ENCODE data around the gene AKR1B15. TPM values are rescaled to one million over a fixed set of nuclear protein-coding genes. Genes with fewer than 3 reads are reported as not detected.

AKR1B15 gene
- total and polyA plus RNA-seq, 9 donors, result 0.22 TPM; not detected in 8

GRCh38 chr7:134618756-134619530 lies 70.0 kb downstream of the AKR1B15 start:
- H3K4me1 ChIP-seq (ENCODE audit: insufficient read depth), result no peaks in the 10 kb centered on the region
- no peak for DNase-seq
- no peak overlapping the region for H3K27ac ChIP-seq
- no peak overlapping the region for H3K4me3 ChIP-seq
- no peaks in the 10 kb centered on the region for H3K9me3 ChIP-seq
- WGBS, 3 donors, result 55 to 65% (median 62%) methylated on average over 5 of the region's 5 CpGs
- no peaks in the 10 kb centered on the region for H3K36me3 ChIP-seq
- no peak for TF ChIP-seq CTCF (IDR thresholded peaks at IDR 0.05)
- no peak for TF ChIP-seq POLR2A (IDR thresholded peaks at IDR 0.05)
- no peak for TF ChIP-seq EP300 (IDR thresholded peaks at IDR 0.05)
- no peaks in the 10 kb centered on the region for H3K27me3 ChIP-seq
- intact Hi-C loops (cut with DNase I), result no loop called here

- no peaks in the 10 kb centered on the region for H3K4me1 ChIP-seq (ENCODE audit: insufficient read depth)
- no peak for DNase-seq
- no peaks in the 10 kb centered on the region for H3K36me3 ChIP-seq
- TF ChIP-seq CTCF (IDR thresholded peaks at IDR 0.05), result no peak
- no peak for TF ChIP-seq EP300 (IDR thresholded peaks at IDR 0.05)
- no peak for TF ChIP-seq POLR2A (IDR thresholded peaks at IDR 0.05)
- no peaks in the 10 kb centered on the region for H3K27me3 ChIP-seq
- H3K9me3 ChIP-seq, result no peaks in the 10 kb centered on the region
- no peak overlapping the region for H3K4me3 ChIP-seq
- H3K27ac ChIP-seq, result no peak overlapping the region
- 54 to 61% (median 61%) methylated on average over 2 of the region's 2 CpGs for WGBS, 3 donors
- intact Hi-C loops (cut with DNase I), result no loop called here
Measured at GRCh38 chr7:134619627-134620331, 70.9 kb downstream of the AKR1B15 start.

GRCh38 chr7:134622303-134622995 lies 73.5 kb downstream of the AKR1B15 start:
- Histone ChIP-seq H3K36me3 (no peaks in the 10 kb centered on the region), H3K27me3 (no peaks in the 10 kb centered on the region), H3K27ac (no peak overlapping the region), H3K9me3 (no peaks in the 10 kb centered on the region), H3K4me3 (no peak overlapping the region), H3K4me1 (ENCODE audit: insufficient read depth) (no peaks in the 10 kb centered on the region)
- intact Hi-C loops (cut with DNase I), result no loop called here
- TF ChIP-seq CTCF (IDR thresholded peaks at IDR 0.05), result no peak
- TF ChIP-seq EP300 (IDR thresholded peaks at IDR 0.05), result no peak
- no peak for TF ChIP-seq POLR2A (IDR thresholded peaks at IDR 0.05)
- 60 to 73% (median 65%) methylated on average over 7 of the region's 7 CpGs for WGBS, 3 donors
- no peak for DNase-seq

GRCh38 chr7:134623193-134623592 lies 74.3 kb downstream of the AKR1B15 start:
- H3K27ac ChIP-seq, result no peak overlapping the region
- WGBS, 3 donors, result 70 to 75% (median 71%) methylated on average over 2 of the region's 2 CpGs
- no peaks in the 10 kb centered on the region for H3K4me1 ChIP-seq (ENCODE audit: insufficient read depth)
- no peaks in the 10 kb centered on the region for H3K36me3 ChIP-seq
- no peak overlapping the region for H3K4me3 ChIP-seq
- no peaks in the 10 kb centered on the region for H3K9me3 ChIP-seq
- H3K27me3 ChIP-seq, result no peaks in the 10 kb centered on the region
- TF ChIP-seq CTCF (IDR thresholded peaks at IDR 0.05) (no peak), EP300 (IDR thresholded peaks at IDR 0.05) (no peak), POLR2A (IDR thresholded peaks at IDR 0.05) (no peak)
- intact Hi-C loops (cut with DNase I), result no loop called here
- DNase-seq, result no peak
